Measurements from ENCODE around the gene PDE2A.

GRCh38 chr11:72578051-72578450, 96.2 kb downstream of the PDE2A start:
- TF ChIP-seq CTCF (optimal IDR thresholded peaks at IDR 0.05 in 1 of 3, IDR thresholded peaks at IDR 0.05 in 1 of 3, conservative IDR thresholded peaks at IDR 0.05 in 1 of 3; ENCODE audit: extremely low read depth in 1 of 3, insufficient read depth in 2 of 3, low read length in 3 of 3) (no peak), EZH2 (IDR thresholded peaks at IDR 0.05; ENCODE audit: low read length) (no peak)
